Cerebellar nuclear complex (tissue), 1 donor: Measurements from ENCODE around the gene AUTS2.
"Not testable (repeated sequence)": the region's sequence is repeated elsewhere in the genome, so short reads cannot be mapped to it uniquely, and the experiment has no call there.

ENCODE experiments used
- DNase-seq, 2 experiments: peaks; one replicate each; lab custom pipeline; 2025; lab: John Stamatoyannopoulos, UW

The AUTS2 gene

DNA sequence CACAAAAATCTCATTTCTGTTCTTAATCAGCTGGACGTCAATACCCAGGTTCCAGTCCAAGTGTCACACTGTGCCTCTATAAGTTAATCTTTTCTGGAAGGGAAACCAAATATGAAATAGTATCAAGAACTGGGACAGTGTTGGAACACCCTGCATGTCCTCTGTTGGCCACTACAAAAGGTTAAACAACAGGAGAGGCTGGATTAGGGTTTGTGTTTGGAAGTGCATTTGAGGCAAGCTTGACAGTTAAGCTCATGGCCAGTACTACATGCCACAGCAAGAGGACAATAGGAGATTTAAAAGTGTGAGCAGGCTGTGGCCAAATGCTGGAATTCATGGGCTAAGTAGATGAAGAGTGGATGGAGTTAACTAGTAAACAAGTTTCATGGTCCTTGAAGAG lies 751.5 kb downstream of the AUTS2 start:
- DNase-seq = no peak

- no peak for DNase-seq
Measured at GRCh38 chr7:70352088-70352487, 753.8 kb downstream of the AUTS2 start.

GRCh38 chr7:70352906-70353305 lies 754.6 kb downstream of the AUTS2 start:
- DNase-seq = no peak

GRCh38 chr7:70353330-70353945 lies 755.2 kb downstream of the AUTS2 start:
- DNase-seq = no peak

DNA sequence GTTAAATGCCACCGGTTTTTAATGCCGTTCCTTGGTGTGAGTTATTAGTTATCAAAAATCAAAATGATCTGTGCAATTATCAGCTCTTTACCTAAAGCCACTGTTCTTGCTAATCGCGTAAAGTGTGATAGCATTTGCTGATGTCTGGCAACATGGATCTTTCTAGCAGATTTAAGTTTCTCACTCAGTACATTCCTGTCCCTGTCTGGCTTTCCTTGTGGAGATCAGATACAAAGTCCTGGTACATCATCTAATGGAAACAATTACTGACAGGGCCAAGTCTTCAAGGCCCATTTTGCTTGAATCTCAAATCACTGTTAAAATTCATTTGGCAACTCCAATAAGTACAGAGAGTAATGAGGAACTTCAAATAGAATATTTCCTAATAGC lies 755.7 kb downstream of the AUTS2 start:
- DNase-seq = no peak

DNA sequence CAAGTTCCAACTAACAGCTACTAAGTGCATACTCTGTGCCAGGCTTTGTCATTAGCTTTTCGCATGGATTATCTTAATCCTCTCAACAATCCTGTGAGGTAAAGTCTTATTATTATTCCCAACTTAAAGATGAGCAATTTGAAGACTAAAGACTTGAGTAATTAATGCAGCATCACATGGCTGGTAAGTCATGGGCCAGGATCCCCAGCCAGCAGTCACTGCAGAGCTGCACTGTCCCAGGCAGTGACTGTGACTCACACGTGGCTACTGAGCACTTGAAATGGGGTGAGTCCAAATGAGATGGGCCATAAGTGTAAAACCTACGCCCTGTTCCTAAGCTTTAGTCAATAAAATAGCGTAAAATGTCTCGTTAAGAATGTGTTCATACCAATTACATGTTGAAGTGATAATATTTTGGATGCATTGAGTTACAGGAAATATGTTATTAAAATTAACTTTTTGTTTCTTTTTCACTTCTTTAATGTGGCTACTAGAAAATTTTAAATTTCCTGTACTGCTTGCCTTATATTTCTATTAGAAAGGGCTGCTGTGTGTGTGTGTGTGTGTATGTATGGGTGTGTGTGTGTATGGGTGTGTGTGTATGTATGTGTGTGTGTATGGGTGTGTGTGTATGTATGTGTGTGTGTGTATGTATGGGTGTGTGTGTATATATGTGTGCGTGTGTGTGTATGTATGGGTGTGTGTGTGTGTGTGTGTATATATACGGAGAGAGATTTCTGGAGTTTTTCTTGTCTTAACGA lies 756.3 kb downstream of the AUTS2 start:
- no peak for DNase-seq

DNA sequence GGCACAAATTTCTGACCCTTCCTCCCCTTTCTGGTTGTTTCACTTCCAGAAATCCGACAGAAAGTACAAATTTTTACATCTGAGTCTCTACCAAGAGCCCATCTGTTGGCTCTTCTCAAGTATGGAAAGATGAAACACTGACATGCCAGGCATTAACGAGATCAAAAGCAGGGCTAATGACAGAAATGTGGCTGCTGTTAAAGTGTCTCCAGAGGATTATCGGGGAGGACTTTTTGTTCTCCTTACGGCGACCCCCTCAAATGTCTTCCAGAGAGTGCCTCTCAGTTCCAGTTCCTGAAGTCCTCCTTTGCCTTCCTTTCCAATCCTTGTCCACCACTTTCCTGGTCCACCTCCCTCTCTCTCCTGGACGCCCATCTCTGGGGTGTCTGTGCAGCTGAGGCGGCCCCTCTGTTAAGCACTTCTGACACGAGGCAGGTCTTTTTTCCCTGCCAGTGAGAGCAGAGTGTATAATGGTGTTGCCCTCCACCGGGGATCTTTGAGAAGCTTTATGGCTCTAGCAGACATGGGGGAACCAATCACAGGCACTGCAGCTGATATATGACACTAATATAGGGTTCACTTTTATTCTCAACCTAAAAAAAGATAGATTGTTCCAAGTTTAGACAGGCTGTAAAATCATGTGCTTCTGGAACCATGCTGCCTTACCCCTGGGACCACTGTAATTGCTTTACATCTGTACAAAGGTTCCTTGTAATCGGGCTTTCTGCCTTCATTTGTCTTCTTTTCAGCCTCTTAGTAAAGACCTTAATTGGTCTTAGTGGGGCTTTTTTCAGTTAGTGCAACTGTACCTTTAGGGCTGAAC lies 757.1 kb downstream of the AUTS2 start:
- no peak for DNase-seq

GRCh38 chr7:70356085-70356786 lies 758.0 kb downstream of the AUTS2 start:
- no peak for DNase-seq

- no peak for DNase-seq
Measured at GRCh38 chr7:70356787-70357328, 758.6 kb downstream of the AUTS2 start.

- DNase-seq = no peak
Measured at GRCh38 chr7:70360557-70360956, 762.3 kb downstream of the AUTS2 start.

DNA sequence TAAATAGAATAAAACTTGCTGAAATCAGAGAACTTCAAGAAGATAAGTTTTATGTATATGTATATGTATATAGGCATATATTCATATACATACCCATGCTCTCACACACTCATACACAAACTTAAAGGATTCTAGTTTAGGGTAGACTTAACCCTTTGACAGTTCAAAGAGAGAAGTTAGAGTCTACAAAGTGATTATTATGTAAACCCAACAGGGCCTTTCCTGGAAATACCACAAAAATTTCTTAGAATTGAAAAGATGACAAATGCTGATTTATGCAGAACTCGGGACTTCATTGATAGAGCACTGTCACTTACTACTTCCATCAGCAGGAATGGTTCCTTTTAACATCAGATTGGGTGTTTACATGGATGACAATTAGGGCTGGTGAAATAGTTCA lies 763.5 kb downstream of the AUTS2 start:
- no peak for DNase-seq

GRCh38 chr7:70364393-70364792 lies 766.1 kb downstream of the AUTS2 start:
- DNase-seq = not testable (repeated sequence)

GRCh38 chr7:70371652-70372051 lies 773.4 kb downstream of the AUTS2 start:
- DNase-seq = no peak

GRCh38 chr7:70372768-70373515 lies 774.7 kb downstream of the AUTS2 start:
- no peak for DNase-seq

DNA sequence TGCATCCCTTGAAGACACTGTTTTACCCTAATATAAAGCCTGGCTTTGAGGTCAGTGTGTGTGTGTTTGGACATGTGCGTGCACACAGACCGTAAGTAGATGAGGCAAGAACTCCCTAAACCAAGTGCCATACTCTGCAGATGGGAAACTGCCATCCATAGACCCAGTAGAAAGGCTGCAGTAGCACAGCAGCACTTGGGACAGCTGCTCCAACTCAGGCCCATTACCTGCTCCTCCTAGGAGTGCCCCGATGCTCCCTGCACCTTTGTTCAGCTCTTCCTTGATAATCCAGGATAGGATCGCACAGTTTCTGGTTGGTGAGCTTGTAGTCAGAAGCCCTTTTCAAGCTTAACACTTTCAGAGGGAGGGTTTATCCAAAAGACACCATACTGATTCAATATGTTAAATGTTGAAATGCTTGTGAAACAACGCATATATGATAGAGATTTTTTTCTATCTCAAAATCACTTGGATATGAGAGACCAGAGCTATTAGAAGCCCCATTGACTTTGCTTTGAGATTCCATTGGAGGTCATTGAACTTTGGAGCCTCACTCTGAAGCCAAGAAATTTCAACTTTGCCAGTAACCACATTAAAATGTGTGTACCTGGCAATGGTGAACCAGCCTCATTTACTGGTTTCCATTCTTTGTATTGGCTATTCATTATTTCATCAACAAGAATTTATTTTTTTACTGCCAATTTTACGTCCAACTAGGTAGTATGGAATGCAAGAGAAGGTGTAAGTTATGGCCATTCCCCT lies 776.7 kb downstream of the AUTS2 start:
- DNase-seq = no peak

DNA sequence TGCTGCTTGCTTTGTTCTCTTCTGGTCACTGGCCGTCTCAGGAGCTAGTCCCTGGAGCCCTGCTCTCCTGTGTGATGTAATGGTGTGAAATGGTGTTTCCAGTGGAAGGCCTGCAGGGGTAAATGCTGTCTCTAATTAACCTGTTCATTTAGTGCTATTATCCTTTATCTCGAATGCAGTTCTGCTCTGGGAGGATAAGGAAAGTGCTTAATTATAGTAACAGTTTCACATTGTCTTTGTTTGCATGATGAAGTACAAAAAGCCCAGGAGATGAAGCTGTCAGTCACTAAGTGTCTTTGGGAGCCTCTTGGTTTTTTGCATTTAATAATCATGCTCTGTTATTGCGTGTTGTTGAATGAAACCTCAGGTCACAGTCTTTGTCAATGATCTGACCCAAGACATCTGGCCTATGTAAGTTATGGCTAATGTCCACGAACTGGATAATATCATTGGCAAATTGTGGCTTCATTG lies 778.3 kb downstream of the AUTS2 start:
- DNase-seq = no peak

- no peak for DNase-seq
Measured at GRCh38 chr7:70377957-70378356, 779.7 kb downstream of the AUTS2 start.

DNA sequence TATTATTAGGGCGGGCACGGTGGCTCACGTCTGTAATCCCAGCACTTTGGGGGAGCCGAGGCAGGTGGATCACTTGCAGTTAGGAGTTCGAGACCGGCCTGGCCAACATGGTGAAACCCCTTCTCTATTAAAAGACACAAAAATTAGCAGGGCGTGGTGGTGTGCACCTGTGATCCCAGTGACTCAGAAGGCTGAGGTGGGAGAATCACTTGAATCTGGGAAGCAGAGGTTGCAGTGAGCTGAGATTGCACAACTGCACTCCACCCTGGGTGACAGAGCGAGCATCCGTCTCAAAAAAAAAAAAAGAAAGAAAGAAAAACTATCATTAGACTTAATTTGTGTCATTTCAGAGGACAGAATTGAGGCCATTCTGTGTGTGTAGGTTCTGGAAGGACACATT lies 780.9 kb downstream of the AUTS2 start:
- DNase-seq = no peak

GRCh38 chr7:70380421-70381015 lies 782.2 kb downstream of the AUTS2 start:
- DNase-seq = no peak
